GM20431 (cell line): ENCODE results near the gene TMEM121B.

Experiments
- in situ Hi-C: fragments of 300-500 bp; cut with MseI, MboI; formaldehyde crosslinking; loops from one replicate; pipeline ENCODE4 v1.15.0; 2020; ENCODE audit warnings: low sequenced_read_pairs; ENCODE audit not compliant: unreplicated experiment

TMEM121B gene

GRCh38 chr22:17097062-17097461 is 24.1 kb downstream of the TMEM121B start:
- in situ Hi-C loops, result no loop called here

DNA sequence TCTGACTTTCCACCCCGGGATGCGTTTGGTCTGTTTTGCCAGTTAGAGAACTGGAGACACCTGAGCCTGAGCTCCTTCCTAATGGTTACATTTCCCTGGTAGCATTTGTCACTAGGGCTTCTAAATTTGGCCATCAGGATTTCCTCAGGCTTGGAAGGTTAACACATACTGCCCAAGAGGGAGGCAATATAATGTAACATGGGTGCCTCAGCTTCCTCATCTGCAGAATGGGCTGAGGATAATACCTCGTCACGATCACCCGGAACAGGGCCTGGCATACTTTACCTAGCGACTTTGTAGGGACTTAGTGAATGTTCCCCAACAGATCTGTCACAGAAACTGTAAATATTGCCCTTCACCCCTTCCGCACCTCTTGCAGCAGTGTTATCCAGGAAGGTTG is 25.1 kb downstream of the TMEM121B start:
- in situ Hi-C loops, result no loop called here

- in situ Hi-C loops, result no loop called here
Measured at GRCh38 chr22:17095538-17095937, 25.6 kb downstream of the TMEM121B start.

GRCh38 chr22:17093081-17093480 is 28.1 kb downstream of the TMEM121B start:
- in situ Hi-C loops, result no loop called here

DNA sequence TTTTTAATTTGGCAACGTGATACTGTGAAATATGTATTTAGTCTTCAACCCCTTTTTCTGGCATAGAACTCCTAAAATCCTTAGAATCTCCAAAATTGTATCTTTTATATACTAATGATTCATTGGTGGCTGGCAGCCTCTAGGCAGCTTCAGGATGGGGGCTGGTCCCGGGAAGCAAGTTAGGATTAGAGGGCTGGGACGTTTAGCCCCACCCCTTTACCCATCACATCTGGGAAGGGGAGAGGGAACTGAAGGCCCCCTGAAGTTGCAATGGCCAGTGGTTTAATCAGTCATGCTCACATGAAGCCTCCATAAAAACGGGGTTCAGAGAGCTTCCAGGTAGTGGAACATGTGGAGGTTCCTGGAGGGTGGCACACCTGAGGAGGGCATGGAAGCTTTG is 29.3 kb downstream of the TMEM121B start:
- in situ Hi-C loops, result no loop called here

DNA sequence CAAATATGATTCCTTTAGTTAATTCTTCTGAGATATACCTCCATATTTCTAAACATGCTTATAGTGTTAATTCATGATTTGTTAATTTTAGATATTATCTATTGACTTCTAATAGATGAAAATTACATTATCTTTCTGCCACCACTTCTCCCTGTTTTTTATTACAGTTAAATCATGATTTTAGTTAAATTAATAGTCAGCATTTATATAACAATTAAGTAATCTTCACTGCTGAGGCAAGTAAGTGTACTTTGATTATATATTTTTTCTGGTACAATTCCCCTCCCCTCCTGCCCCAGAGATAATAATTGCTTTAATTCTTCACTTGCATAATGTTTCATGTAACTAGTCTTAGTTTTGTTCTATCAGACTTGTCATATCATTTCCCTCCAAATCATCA is 30.6 kb downstream of the TMEM121B start:
- in situ Hi-C loops, result no loop called here

GRCh38 chr22:17087498-17088131 is 33.5 kb downstream of the TMEM121B start:
- in situ Hi-C loops, result no loop called here

GRCh38 chr22:17086788-17087497 is 34.2 kb downstream of the TMEM121B start:
- in situ Hi-C loops, result no loop called here

- in situ Hi-C loops, result no loop called here
Measured at GRCh38 chr22:17086296-17086695, 34.9 kb downstream of the TMEM121B start.

- in situ Hi-C loops, result no loop called here
Measured at GRCh38 chr22:17085277-17086181, 35.6 kb downstream of the TMEM121B start.

- in situ Hi-C loops, result no loop called here
Measured at GRCh38 chr22:17084554-17085276, 36.4 kb downstream of the TMEM121B start, which contains the start of gene IL17RA. TSS of gene IL17RA (plus strand) at chr22:17085000. CDS start at chr22:17085092, 92 bp downstream.

DNA sequence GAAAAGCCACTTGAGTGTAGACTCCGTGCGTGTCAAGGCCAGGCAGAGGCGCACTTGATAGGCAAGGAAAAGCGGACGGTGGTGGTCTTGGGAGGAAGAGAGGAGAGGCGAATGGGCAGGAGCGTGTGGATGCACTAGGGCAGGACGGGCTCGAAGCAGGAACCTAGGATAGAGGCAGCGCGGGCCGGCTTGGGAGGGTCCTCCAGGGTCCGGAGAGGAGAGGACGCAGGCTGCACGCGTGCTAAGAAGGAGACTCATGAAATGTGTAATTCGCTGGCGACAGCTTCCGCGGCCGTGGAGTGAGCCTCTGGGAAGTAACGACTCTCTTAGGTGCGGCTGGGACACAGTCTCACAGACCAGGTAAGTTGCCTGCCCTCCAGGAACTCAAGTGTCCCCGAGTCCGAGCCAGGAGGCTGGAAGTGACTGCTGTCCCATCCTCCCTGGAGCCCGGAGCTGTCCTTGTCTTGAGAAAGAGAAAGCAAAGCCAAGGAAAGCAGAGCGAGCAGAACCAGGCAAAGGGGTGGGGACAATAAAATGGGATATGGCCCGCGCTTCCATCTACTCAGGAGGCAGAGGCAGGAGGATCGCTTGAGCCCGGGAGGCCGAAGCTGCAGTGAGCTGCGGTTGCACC is 37.2 kb downstream of the TMEM121B start:
- in situ Hi-C loops, result no loop called here

GRCh38 chr22:17083255-17083654 is 37.9 kb downstream of the TMEM121B start:
- in situ Hi-C loops, result no loop called here

- in situ Hi-C loops, result no loop called here
Measured at GRCh38 chr22:17079572-17079971, 41.6 kb downstream of the TMEM121B start.

- in situ Hi-C loops, result no loop called here
Measured at GRCh38 chr22:17077255-17077654, 43.9 kb downstream of the TMEM121B start.

GRCh38 chr22:17074648-17075002 is 46.5 kb downstream of the TMEM121B start:
- in situ Hi-C loops, result no loop called here

- in situ Hi-C loops, result no loop called here
Measured at GRCh38 chr22:17072877-17073276, 48.3 kb downstream of the TMEM121B start.
